ENCODE results near the gene PLEKHM3. TPM values are rescaled to one million over a fixed set of nuclear protein-coding genes. Genes with fewer than 3 reads are reported as not detected.

The PLEKHM3 gene
- total RNA-seq, 6 experiments from 2014 or later: 4.4 to 13.4 (median 8.9) TPM

GRCh38 chr2:207840101-207840500 lies 185.2 kb downstream of the PLEKHM3 start:
- peaks cover 0 to 19% (median 8%) of the 10 kb centered on the region in 4 donors for H3K4me1 ChIP-seq
- H3K36me3 ChIP-seq: no peaks in the 10 kb centered on the region
- TF ChIP-seq POLR2A (IDR thresholded peaks at IDR 0.05): no peak
- TF ChIP-seq, protein P1, sequence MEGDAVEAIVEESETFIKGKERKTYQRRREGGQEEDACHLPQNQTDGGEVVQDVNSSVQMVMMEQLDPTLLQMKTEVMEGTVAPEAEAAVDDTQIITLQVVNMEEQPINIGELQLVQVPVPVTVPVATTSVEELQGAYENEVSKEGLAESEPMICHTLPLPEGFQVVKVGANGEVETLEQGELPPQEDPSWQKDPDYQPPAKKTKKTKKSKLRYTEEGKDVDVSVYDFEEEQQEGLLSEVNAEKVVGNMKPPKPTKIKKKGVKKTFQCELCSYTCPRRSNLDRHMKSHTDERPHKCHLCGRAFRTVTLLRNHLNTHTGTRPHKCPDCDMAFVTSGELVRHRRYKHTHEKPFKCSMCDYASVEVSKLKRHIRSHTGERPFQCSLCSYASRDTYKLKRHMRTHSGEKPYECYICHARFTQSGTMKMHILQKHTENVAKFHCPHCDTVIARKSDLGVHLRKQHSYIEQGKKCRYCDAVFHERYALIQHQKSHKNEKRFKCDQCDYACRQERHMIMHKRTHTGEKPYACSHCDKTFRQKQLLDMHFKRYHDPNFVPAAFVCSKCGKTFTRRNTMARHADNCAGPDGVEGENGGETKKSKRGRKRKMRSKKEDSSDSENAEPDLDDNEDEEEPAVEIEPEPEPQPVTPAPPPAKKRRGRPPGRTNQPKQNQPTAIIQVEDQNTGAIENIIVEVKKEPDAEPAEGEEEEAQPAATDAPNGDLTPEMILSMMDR (IDR thresholded peaks at IDR 0.05): no peak
- WGBS (ENCODE audit: insufficient coverage, low coverage, low lambda C conversion rate, missing lambda C conversion rate): 88% methylated on average over 1 of the region's 1 CpG
- DNase-seq (no peak), ATAC-seq (no peak)
- no peaks in the 10 kb centered on the region for H3K27me3 ChIP-seq
- intact Hi-C loops (cut with DNase I): no loop called here
- no peak overlapping the region for H3K4me3 ChIP-seq
- H3K27ac ChIP-seq: no peak overlapping the region
- no peaks in the 10 kb centered on the region for H3K9me3 ChIP-seq

DNA sequence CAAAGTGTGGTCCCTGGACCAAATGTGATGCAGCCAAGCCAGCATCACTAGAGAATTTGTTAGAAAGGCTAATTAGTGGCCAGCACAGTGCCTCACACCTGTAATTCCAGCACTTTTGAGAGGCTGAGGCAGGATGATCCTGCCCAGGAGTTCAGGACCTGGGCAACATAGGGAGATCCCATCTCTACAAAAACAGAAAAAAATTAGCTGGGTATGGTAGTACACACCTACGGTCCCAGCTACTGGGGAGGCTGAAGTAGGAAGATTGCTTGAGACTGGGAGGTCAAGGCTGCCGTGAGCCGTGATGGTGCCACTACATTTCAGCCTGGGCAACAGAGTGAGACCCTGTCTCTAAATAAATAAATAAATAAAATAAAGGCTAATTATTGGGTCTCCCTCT lies 185.8 kb downstream of the PLEKHM3 start:
- no peaks in the 10 kb centered on the region for H3K9me3 ChIP-seq
- H3K4me3 ChIP-seq: no peak overlapping the region
- intact Hi-C loops (cut with DNase I): no loop called here
- H3K36me3 ChIP-seq: no peaks in the 10 kb centered on the region
- peaks cover 0 to 16% (median 5%) of the 10 kb centered on the region in 4 donors for H3K4me1 ChIP-seq
- H3K27me3 ChIP-seq: no peaks in the 10 kb centered on the region
- ATAC-seq: no peak
- DNase-seq: no peak
- 95% methylated on average over 3 of the region's 3 CpGs for WGBS (ENCODE audit: insufficient coverage, low coverage, low lambda C conversion rate, missing lambda C conversion rate)
- TF ChIP-seq, protein P1 (IDR thresholded peaks at IDR 0.05): no peak
- no peak for TF ChIP-seq POLR2A (IDR thresholded peaks at IDR 0.05)
- no peak overlapping the region for H3K27ac ChIP-seq

DNA sequence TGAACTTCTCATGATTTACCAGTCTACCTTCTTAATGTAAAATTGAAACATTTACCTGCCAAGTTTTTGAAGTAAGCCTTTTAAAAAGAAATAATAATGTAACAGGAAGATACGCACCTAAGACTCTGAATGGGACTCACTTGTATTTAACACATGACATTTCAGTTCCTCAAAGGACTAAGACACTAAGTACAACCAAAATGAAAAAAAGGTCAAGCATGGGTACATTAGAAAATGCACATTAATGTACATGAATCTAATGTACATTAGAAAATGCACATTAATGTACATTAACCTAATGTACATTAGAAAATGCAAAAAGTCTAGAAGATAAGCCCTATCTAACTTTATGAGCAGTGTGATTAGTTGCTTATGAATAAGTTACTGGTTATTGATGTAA lies 186.3 kb downstream of the PLEKHM3 start:
- no peak for TF ChIP-seq POLR2A (IDR thresholded peaks at IDR 0.05)
- TF ChIP-seq, protein P1 (IDR thresholded peaks at IDR 0.05): no peak
- DNase-seq (no peak), ATAC-seq (no peak)
- Histone ChIP-seq H3K4me3 (no peak overlapping the region), H3K36me3 (no peaks in the 10 kb centered on the region), H3K4me1 (peaks cover 0 to 14% (median 4%) of the 10 kb centered on the region in 4 donors), H3K9me3 (no peaks in the 10 kb centered on the region), H3K27ac (no peak overlapping the region), H3K27me3 (no peaks in the 10 kb centered on the region)
- 100% methylated on average over 1 of the region's 1 CpG for WGBS (ENCODE audit: insufficient coverage, low coverage, low lambda C conversion rate, missing lambda C conversion rate)
- intact Hi-C loops (cut with DNase I): no loop called here

- Histone ChIP-seq H3K4me1 (peaks cover 0 to 24% (median 5%) of the 10 kb centered on the region in 4 donors), H3K36me3 (no peaks in the 10 kb centered on the region), H3K4me3 (no peak overlapping the region), H3K9me3 (no peaks in the 10 kb centered on the region), H3K27ac (peak overlapping the region in 2 of 3 donors; percentile 3 to 15), H3K27me3 (no peaks in the 10 kb centered on the region)
- no peak for TF ChIP-seq POLR2A (IDR thresholded peaks at IDR 0.05)
- TF ChIP-seq, protein P1 (IDR thresholded peaks at IDR 0.05): no peak
- ATAC-seq (peak; percentile 49 to 78 (median 71)), DNase-seq (peak in 1 of 3 donors; percentile 48)
- 29% methylated on average over 4 of the region's 7 CpGs for WGBS (ENCODE audit: insufficient coverage, low coverage, low lambda C conversion rate, missing lambda C conversion rate)
- intact Hi-C loops (cut with DNase I): no loop called here
Measured at GRCh38 chr2:207836521-207837133, 188.7 kb downstream of the PLEKHM3 start.

All from right lobe of liver (tissue), 6 donors.